ENCODE data around the gene ABCD3. TPM values are rescaled to one million over a fixed set of nuclear protein-coding genes. Genes with fewer than 3 reads are reported as not detected.

ABCD3 gene
- total RNA-seq, 1 experiment from 2014 or later, result 48.8 TPM

- no peaks in the 10 kb centered on the region for H3K4me1 ChIP-seq (ENCODE audit: control insufficient read depth in 1 of 2, insufficient read depth in 2 of 2, low read length in 2 of 2)
- no peaks in the 10 kb centered on the region for H4K20me1 ChIP-seq (ENCODE audit: insufficient read depth)
- H3K9me2 ChIP-seq (ENCODE audit: insufficient read depth), result no peaks in the 10 kb centered on the region
- DNase-seq (ENCODE audit: low read depth, low spot score) (no peak), ATAC-seq (no peak)
- intact Hi-C loops (cut with micrococcal nuclease), result no loop called here
- ChIA-PET RAD21 (ENCODE audit: low non-redundant PET in 1 of 2, low total read pairs in 2 of 2, uncharacterized antibody in 2 of 2, unreplicated experiment in 2 of 2) (no interaction called here), POLR2A (no interaction called here), CTCF (no interaction called here)
- no peak overlapping the region for H2AFZ ChIP-seq (ENCODE audit: low read depth, low read length, poor library complexity, severe bottlenecking)
- no peak overlapping the region for H3K4me3 ChIP-seq (replicated peaks in 1 of 2; ENCODE audit: low read depth in 1 of 2, low read length in 2 of 2)
- H3K9ac ChIP-seq (ENCODE audit: low read length), result no peak overlapping the region
- TF ChIP-seq ELF1 (IDR thresholded peaks at IDR 0.05; ENCODE audit: borderline replicate concordance, low read depth) (no peak), POLR2AphosphoS5 (IDR thresholded peaks at IDR 0.05; ENCODE audit: low read depth, low read length) (no peak), TCF7L2 (IDR thresholded peaks at IDR 0.05; ENCODE audit: borderline replicate concordance, extremely low read depth, insufficient read depth, insufficient read length) (no peak)
- H3K9me3 ChIP-seq (ENCODE audit: control insufficient read depth in 1 of 2, insufficient read depth in 1 of 2, low read depth in 1 of 2, low read length in 2 of 2), result no peaks in the 10 kb centered on the region
- H3K36me3 ChIP-seq (ENCODE audit: control insufficient read depth in 1 of 2, insufficient read depth in 2 of 2, low read length in 2 of 2), result peaks cover 6 to 7% of the 10 kb centered on the region in 2 experiments
- no peaks in the 10 kb centered on the region for H3K79me2 ChIP-seq (ENCODE audit: insufficient read depth, low read length)
- no peak overlapping the region for H3K27ac ChIP-seq (ENCODE audit: low read depth, low read length)
- no peak overlapping the region for H3K4me2 ChIP-seq (ENCODE audit: low read length)
- no peaks in the 10 kb centered on the region for H3K27me3 ChIP-seq (ENCODE audit: insufficient read depth, low read length)
- BruUV-seq (replicated peaks), result no TSS peak
Observed at GRCh38 chr1:94504601-94505000, 86.4 kb downstream of the ABCD3 start.

- ChIA-PET CTCF (interaction anchor here (1.1 kb wide), 1 partner anchor 12 kb away, joined by 4 read pairs; no protein-coding TSS in a partner anchor), POLR2A (no interaction called here), RAD21 (ENCODE audit: low non-redundant PET in 1 of 2, low total read pairs in 2 of 2, uncharacterized antibody in 2 of 2, unreplicated experiment in 2 of 2) (no interaction called here)
- no peak overlapping the region for H3K4me2 ChIP-seq (ENCODE audit: low read length)
- H4K20me1 ChIP-seq (ENCODE audit: insufficient read depth), result no peaks in the 10 kb centered on the region
- H3K79me2 ChIP-seq (ENCODE audit: insufficient read depth, low read length), result no peaks in the 10 kb centered on the region
- H3K9me3 ChIP-seq (ENCODE audit: control insufficient read depth in 1 of 2, insufficient read depth in 1 of 2, low read depth in 1 of 2, low read length in 2 of 2), result no peaks in the 10 kb centered on the region
- intact Hi-C loops (cut with micrococcal nuclease), result no loop called here
- no peaks in the 10 kb centered on the region for H3K27me3 ChIP-seq (ENCODE audit: insufficient read depth, low read length)
- no peak overlapping the region for H3K4me3 ChIP-seq (replicated peaks in 1 of 2; ENCODE audit: low read depth in 1 of 2, low read length in 2 of 2)
- no peak for TF ChIP-seq FOSL1 (IDR thresholded peaks at IDR 0.05; ENCODE audit: low read depth)
- TF ChIP-seq TCF7L2 (IDR thresholded peaks at IDR 0.05; ENCODE audit: borderline replicate concordance, extremely low read depth, insufficient read depth, insufficient read length), result no peak
- TF ChIP-seq JUND (IDR thresholded peaks at IDR 0.05), result no peak
- no peak for TF ChIP-seq SP1 (IDR thresholded peaks at IDR 0.05; ENCODE audit: low read depth)
- TF ChIP-seq ZBTB33 (IDR thresholded peaks at IDR 0.05; ENCODE audit: extremely low read depth, insufficient replicate concordance, low read length), result no peak
- H3K9me2 ChIP-seq (ENCODE audit: insufficient read depth), result no peaks in the 10 kb centered on the region
- H3K4me1 ChIP-seq (ENCODE audit: control insufficient read depth in 1 of 2, insufficient read depth in 2 of 2, low read length in 2 of 2), result no peaks in the 10 kb centered on the region
- no peak overlapping the region for H3K9ac ChIP-seq (ENCODE audit: low read length)
- ATAC-seq (no peak), DNase-seq (ENCODE audit: low read depth, low spot score) (no peak)
- no peaks in the 10 kb centered on the region for H3K36me3 ChIP-seq (ENCODE audit: control insufficient read depth in 1 of 2, insufficient read depth in 2 of 2, low read length in 2 of 2)
- BruUV-seq (replicated peaks), result no TSS peak
- H2AFZ ChIP-seq (ENCODE audit: low read depth, low read length, poor library complexity, severe bottlenecking), result no peak overlapping the region
- H3K27ac ChIP-seq (ENCODE audit: low read depth, low read length), result no peak overlapping the region
Observed at GRCh38 chr1:94512816-94513215, 94.6 kb downstream of the ABCD3 start.
